OCI-LY7 (cell line): Measurements from ENCODE around the gene PNMA6E. TPM values are rescaled to one million over a fixed set of nuclear protein-coding genes. Genes with fewer than 3 reads are reported as not detected.

Source experiments
- BruUV-seq: library from RNA; stranded (reverse); fragments of 400-500 nt; replicated peaks from 2 replicates; lab custom pipeline; 2021; lab: Mats Ljungman, UMichigan
- CTCF ChIA-PET: fragments of 300-600 bp; sonication (Branson Sonifier 250); formaldehyde crosslinking; loops from one replicate; lab custom pipeline; 2022; ENCODE audit warnings: antibody characterized with exemption; ENCODE audit not compliant: unreplicated experiment; lab: Charles Lee
- POLR2A ChIA-PET: fragments of 300-600 bp; sonication (Branson Sonifier 250); formaldehyde crosslinking; loops from one replicate; lab custom pipeline; 2022; ENCODE audit warnings: antibody characterized with exemption; lab: Charles Lee
- DNase-seq: peaks from one replicate; pipeline ENCODE4 v3.0.0-alpha.2; 2015; ENCODE audit warnings: low spot score
- H2AFZ ChIP-seq: fragments of 200-600 bp; sonication (generic), shearing (Covaris generic); 2 replicates; pipeline ENCODE4 v1.6.1; 2014; ENCODE audit warnings: mild to moderate bottlenecking, antibody characterized with exemption, low read length, moderate library complexity
- H3K27ac ChIP-seq: fragments of 200-600 bp; sonication (generic); 2 replicates; pipeline ENCODE4 v1.5.1; 2014; ENCODE audit warnings: mixed run types, low read depth, mild to moderate bottlenecking, moderate library complexity, low read length, inconsistent platforms; ENCODE audit not compliant: poor library complexity, severe bottlenecking
- H3K36me3 ChIP-seq: fragments of 200-600 bp; sonication (generic); 2 replicates; pipeline ENCODE4 v1.6.1; 2014; ENCODE audit warnings: mild to moderate bottlenecking, antibody characterized with exemption, low read length, moderate library complexity, mixed read lengths; ENCODE audit not compliant: insufficient read depth
- H3K4me1 ChIP-seq: fragments of 200-600 bp; sonication (generic); 2 replicates; pipeline ENCODE4 v1.5.1; 2014; ENCODE audit warnings: mild to moderate bottlenecking, low read length; ENCODE audit not compliant: insufficient read depth, poor library complexity, severe bottlenecking
- H3K4me2 ChIP-seq: fragments of 200-600 bp; sonication (generic); 2 replicates; pipeline ENCODE4 v1.6.1; 2014; ENCODE audit warnings: mild to moderate bottlenecking, low read length
- H3K4me3 ChIP-seq: fragments of 200-600 bp; sonication (generic); 2 replicates; pipeline ENCODE4 v1.5.1; 2014; ENCODE audit warnings: mild to moderate bottlenecking, low read depth, low read length; ENCODE audit not compliant: poor library complexity, severe bottlenecking
- H3K79me2 ChIP-seq: fragments of 200-600 bp; sonication (generic); 2 replicates; pipeline ENCODE4 v1.6.1; 2016; ENCODE audit warnings: low read depth, mild to moderate bottlenecking, low read length, moderate library complexity, mixed read lengths; ENCODE audit not compliant: insufficient read depth
- H3K9me2 ChIP-seq: fragments of 200-600 bp; sonication (generic); 2 replicates; pipeline ENCODE4 v1.6.1; 2016; ENCODE audit warnings: mild to moderate bottlenecking, low read length, mixed read lengths; ENCODE audit not compliant: insufficient read depth
- H3K9me3 ChIP-seq: fragments of 200-600 bp; sonication (generic); 2 replicates; pipeline ENCODE4 v1.6.1; 2014; ENCODE audit warnings: mild to moderate bottlenecking, mixed run types, low read length, mixed read lengths
- H4K20me1 ChIP-seq: fragments of 200-600 bp; sonication (generic); 2 replicates; pipeline ENCODE4 v1.6.1; 2014; ENCODE audit warnings: mild to moderate bottlenecking, antibody characterized with exemption, low read length, moderate library complexity, mixed read lengths; ENCODE audit not compliant: insufficient read depth
- EZH2phosphoT487 ChIP-seq: fragments of 200-600 bp; sonication (generic); IDR thresholded peaks from 2 replicates; pipeline ENCODE4 v1.6.1; 2018; ENCODE audit warnings: low read depth, borderline replicate concordance, mild to moderate bottlenecking, mixed run types, antibody characterized with exemption, low read length, moderate library complexity, mixed read lengths
- intact Hi-C: fragments of 100-400 bp; cut with micrococcal nuclease; formaldehyde crosslinking; loops from one replicate; pipeline ENCODE4 v1.10.0; 2022; ENCODE audit not compliant: unreplicated experiment
- total RNA-seq, 2 experiments: library from RNA; depleted of rRNA in 1 of 2; stranded (reverse); fragments of >200 nt in 1 of 2; shearing (Covaris generic) in 1 of 2; gene quantifications; 2 replicates each; pipeline ENCODE4 v1.2.3, GENCODE V29; 2014 to 2022
- TF ChIP-seq, protein P1 (sequence below): fragments of 200-600 bp; sonication (generic); conservative IDR thresholded peaks from 2 replicates; pipeline ENCODE4 v1.5.1; 2014; ENCODE audit warnings: mild to moderate bottlenecking, antibody characterized with exemption, low read length, moderate library complexity, mixed read lengths

PNMA6E gene
- total RNA-seq, 2 experiments from 2014 or later = not detected

DNA sequence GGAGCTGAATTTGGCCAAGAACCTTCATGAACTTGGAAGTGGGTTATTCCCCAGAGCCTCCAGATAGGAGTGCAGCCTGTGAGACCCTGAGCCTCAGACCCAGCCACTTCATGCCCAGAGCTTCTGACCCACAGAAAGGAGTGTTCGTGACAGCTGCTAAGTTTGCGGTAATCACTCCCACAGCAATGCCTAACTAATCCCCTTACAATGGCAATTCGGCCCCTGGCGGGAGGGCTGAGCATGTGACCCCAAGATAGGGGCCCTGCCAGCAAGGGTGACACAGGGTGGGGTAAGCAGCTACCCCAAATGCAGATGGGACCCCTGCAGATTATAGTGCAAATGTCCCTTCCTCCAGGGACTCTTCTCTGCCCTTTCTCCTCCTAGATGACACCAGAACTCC lies 22.5 kb downstream of the PNMA6E start:
- no peak for TF ChIP-seq EZH2phosphoT487
- TF ChIP-seq, protein P1, sequence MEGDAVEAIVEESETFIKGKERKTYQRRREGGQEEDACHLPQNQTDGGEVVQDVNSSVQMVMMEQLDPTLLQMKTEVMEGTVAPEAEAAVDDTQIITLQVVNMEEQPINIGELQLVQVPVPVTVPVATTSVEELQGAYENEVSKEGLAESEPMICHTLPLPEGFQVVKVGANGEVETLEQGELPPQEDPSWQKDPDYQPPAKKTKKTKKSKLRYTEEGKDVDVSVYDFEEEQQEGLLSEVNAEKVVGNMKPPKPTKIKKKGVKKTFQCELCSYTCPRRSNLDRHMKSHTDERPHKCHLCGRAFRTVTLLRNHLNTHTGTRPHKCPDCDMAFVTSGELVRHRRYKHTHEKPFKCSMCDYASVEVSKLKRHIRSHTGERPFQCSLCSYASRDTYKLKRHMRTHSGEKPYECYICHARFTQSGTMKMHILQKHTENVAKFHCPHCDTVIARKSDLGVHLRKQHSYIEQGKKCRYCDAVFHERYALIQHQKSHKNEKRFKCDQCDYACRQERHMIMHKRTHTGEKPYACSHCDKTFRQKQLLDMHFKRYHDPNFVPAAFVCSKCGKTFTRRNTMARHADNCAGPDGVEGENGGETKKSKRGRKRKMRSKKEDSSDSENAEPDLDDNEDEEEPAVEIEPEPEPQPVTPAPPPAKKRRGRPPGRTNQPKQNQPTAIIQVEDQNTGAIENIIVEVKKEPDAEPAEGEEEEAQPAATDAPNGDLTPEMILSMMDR = 0 out of 2 replicates have a peak, but pooled peaks have one; percentile 8
- ChIA-PET POLR2A (no interaction called here), CTCF (no interaction called here)
- Histone ChIP-seq H2AFZ (no peak overlapping the region), H3K4me3 (no peak overlapping the region), H3K4me1 (peaks cover 7% of the 10 kb centered on the region), H4K20me1 (no peaks in the 10 kb centered on the region), H3K36me3 (no peaks in the 10 kb centered on the region), H3K9me3 (no peaks in the 10 kb centered on the region), H3K9me2 (no peaks in the 10 kb centered on the region), H3K79me2 (no peaks in the 10 kb centered on the region), H3K4me2 (no peak overlapping the region), H3K27ac (no peak overlapping the region)
- intact Hi-C loops = no loop called here
- no peak for DNase-seq
- no TSS peak for BruUV-seq

DNA sequence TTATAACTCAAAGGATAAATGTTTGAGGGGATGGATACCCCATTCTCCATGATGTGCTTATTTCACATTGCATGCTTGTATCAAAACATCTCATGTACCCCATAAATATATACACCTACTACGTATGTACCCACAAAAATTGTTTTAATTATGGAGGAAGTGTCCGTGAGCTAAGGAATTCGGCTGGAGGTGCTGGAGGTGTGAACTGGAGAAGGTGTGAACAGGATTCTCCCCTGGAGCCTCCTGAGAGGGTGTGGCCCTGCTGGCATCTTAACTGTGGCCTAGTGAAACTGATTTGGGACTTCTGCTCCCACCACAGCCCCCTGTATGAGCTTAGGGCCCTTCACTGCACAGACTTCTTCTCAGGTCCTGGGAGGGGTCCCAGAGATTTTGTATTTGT lies 23.4 kb downstream of the PNMA6E start:
- no peak for TF ChIP-seq EZH2phosphoT487
- TF ChIP-seq, protein P1 = no peak
- Histone ChIP-seq H4K20me1 (no peaks in the 10 kb centered on the region), H2AFZ (no peak overlapping the region), H3K9me2 (no peaks in the 10 kb centered on the region), H3K27ac (no peak overlapping the region), H3K9me3 (no peaks in the 10 kb centered on the region), H3K36me3 (no peaks in the 10 kb centered on the region), H3K79me2 (no peaks in the 10 kb centered on the region), H3K4me2 (no peak overlapping the region), H3K4me3 (no peak overlapping the region), H3K4me1 (peaks cover 7% of the 10 kb centered on the region)
- ChIA-PET POLR2A (interaction anchor here (0.5 kb wide), 1 partner anchor 279 kb away, joined by 3 read pairs; no protein-coding TSS in a partner anchor), CTCF (no interaction called here)
- no peak for DNase-seq
- BruUV-seq = no TSS peak
- intact Hi-C loops = no loop called here

DNA sequence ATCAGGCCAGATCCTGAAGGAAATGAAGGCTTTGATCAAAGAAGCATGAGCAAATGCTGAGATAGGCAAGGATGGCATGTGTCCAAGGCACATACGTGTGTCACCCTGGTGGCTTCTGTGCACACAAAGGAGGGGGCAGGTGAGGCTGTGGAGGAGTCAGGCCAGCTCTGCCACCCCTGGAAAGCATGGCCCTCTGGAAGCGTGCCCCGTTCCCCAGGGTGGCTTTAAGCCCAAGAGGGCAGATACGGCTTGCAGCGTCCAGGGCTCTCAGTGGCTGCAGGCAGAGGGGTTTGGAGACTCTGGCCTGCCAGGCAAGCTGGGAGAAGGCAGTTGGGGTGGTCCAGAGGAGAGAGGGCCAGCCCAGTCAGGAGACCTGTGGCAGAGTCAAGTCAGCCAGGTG lies 25.6 kb downstream of the PNMA6E start:
- Histone ChIP-seq H2AFZ (no peak overlapping the region), H3K79me2 (no peaks in the 10 kb centered on the region), H3K9me3 (no peaks in the 10 kb centered on the region), H3K4me2 (no peak overlapping the region), H4K20me1 (no peaks in the 10 kb centered on the region), H3K9me2 (no peaks in the 10 kb centered on the region), H3K27ac (no peak overlapping the region), H3K4me1 (peaks cover 13% of the 10 kb centered on the region), H3K36me3 (no peaks in the 10 kb centered on the region), H3K4me3 (no peak overlapping the region)
- POLR2A ChIA-PET = no interaction called here
- CTCF ChIA-PET = no interaction called here
- BruUV-seq = no TSS peak
- intact Hi-C loops = no loop called here
- DNase-seq = no peak
- TF ChIP-seq EZH2phosphoT487 = no peak
- TF ChIP-seq, protein P1 = no peak
